ENCODE measurements around the gene RSPH6A. TPM values are rescaled to one million over a fixed set of nuclear protein-coding genes. Genes with fewer than 3 reads are reported as not detected.

RSPH6A gene
- polyA plus RNA-seq, 1 donor (not counting 4 experiments of a cell fraction or from before 2014, with no cell fraction given): not detected

GRCh38 chr19:45842198-45842597 lies 27.1 kb upstream of the RSPH6A start:
- no peak for FAIRE-seq
- no peak for TF ChIP-seq EZH2 (IDR thresholded peaks at IDR 0.05; ENCODE audit: low read length)
- no peak for TF ChIP-seq CTCF (optimal IDR thresholded peaks at IDR 0.05 in 1 of 3, IDR thresholded peaks at IDR 0.05 in 1 of 3, conservative IDR thresholded peaks at IDR 0.05 in 1 of 3; ENCODE audit: extremely low read depth in 1 of 3, insufficient read depth in 2 of 3, low read length in 3 of 3)

GRCh38 chr19:45834970-45835369 lies 19.9 kb upstream of the RSPH6A start:
- peaks cover 30 to 42% of the 10 kb centered on the region in 2 experiments for H3K36me3 ChIP-seq (ENCODE audit: control insufficient read depth in 2 of 2, extremely low read depth in 1 of 2, insufficient read depth in 2 of 2, low read length in 2 of 2)
- no peaks in the 10 kb centered on the region for H3K79me2 ChIP-seq (ENCODE audit: control insufficient read depth, insufficient read depth, low read length)
- no peak for TF ChIP-seq CTCF (optimal IDR thresholded peaks at IDR 0.05 in 1 of 3, IDR thresholded peaks at IDR 0.05 in 1 of 3, conservative IDR thresholded peaks at IDR 0.05 in 1 of 3; ENCODE audit: extremely low read depth in 1 of 3, insufficient read depth in 2 of 3, low read length in 3 of 3)
- TF ChIP-seq EZH2 (IDR thresholded peaks at IDR 0.05; ENCODE audit: low read length): no peak
- H4K20me1 ChIP-seq (ENCODE audit: control insufficient read depth, extremely low read depth, insufficient read depth, low read length): no peaks in the 10 kb centered on the region
- H3K4me2 ChIP-seq (ENCODE audit: control insufficient read depth, extremely low read depth, insufficient read depth, low read depth, low read length): no peak overlapping the region
- no peak overlapping the region for H2AFZ ChIP-seq (ENCODE audit: control insufficient read depth, low read length)
- H3K27ac ChIP-seq (ENCODE audit: control insufficient read depth, insufficient read depth, low read length): no peak overlapping the region
- no peak overlapping the region for H3K9ac ChIP-seq (ENCODE audit: control insufficient read depth, extremely low read depth, insufficient read depth, low read length)
- H3K9me1 ChIP-seq (ENCODE audit: control insufficient read depth, extremely low read depth, insufficient read depth, low read length): no peaks in the 10 kb centered on the region
- no peak overlapping the region for H3K4me3 ChIP-seq (ENCODE audit: control insufficient read depth in 2 of 3, extremely low read depth in 1 of 3, insufficient read depth in 2 of 3, low read depth in 1 of 3, low read length in 3 of 3)
- DNase-seq (ENCODE audit: low read depth, low spot score): no peak
- no peaks in the 10 kb centered on the region for H3K4me1 ChIP-seq (ENCODE audit: control insufficient read depth, extremely low read depth, insufficient read depth, low read length)
- FAIRE-seq: no peak
- no peaks in the 10 kb centered on the region for H3K9me3 ChIP-seq (ENCODE audit: control insufficient read depth, low read depth, low read length)
- H3K27me3 ChIP-seq (ENCODE audit: control insufficient read depth, extremely low read depth, insufficient read depth, low read length): no peaks in the 10 kb centered on the region
- dilution Hi-C loops (cut with MboI; ENCODE audit: extremely low pct_ligation_motif_present, low sequenced_read_pairs): no loop called here

More at GRCh38 chr19:45842198-45842597, 27.1 kb upstream of the RSPH6A start:
- no peaks in the 10 kb centered on the region for H3K79me2 ChIP-seq (ENCODE audit: control insufficient read depth, insufficient read depth, low read length)
- H3K9ac ChIP-seq (ENCODE audit: control insufficient read depth, extremely low read depth, insufficient read depth, low read length): no peak overlapping the region
- H3K36me3 ChIP-seq (ENCODE audit: control insufficient read depth in 2 of 2, extremely low read depth in 1 of 2, insufficient read depth in 2 of 2, low read length in 2 of 2): peaks cover 35 to 42% of the 10 kb centered on the region in 2 experiments
- no peak overlapping the region for H2AFZ ChIP-seq (ENCODE audit: control insufficient read depth, low read length)
- H3K27ac ChIP-seq (ENCODE audit: control insufficient read depth, insufficient read depth, low read length): no peak overlapping the region
- H3K4me1 ChIP-seq (ENCODE audit: control insufficient read depth, extremely low read depth, insufficient read depth, low read length): no peaks in the 10 kb centered on the region
- no peaks in the 10 kb centered on the region for H3K27me3 ChIP-seq (ENCODE audit: control insufficient read depth, extremely low read depth, insufficient read depth, low read length)
- H3K4me3 ChIP-seq (ENCODE audit: control insufficient read depth in 2 of 3, extremely low read depth in 1 of 3, insufficient read depth in 2 of 3, low read depth in 1 of 3, low read length in 3 of 3): no peak overlapping the region
- H3K9me1 ChIP-seq (ENCODE audit: control insufficient read depth, extremely low read depth, insufficient read depth, low read length): no peaks in the 10 kb centered on the region
- no peaks in the 10 kb centered on the region for H3K9me3 ChIP-seq (ENCODE audit: control insufficient read depth, low read depth, low read length)
- no peaks in the 10 kb centered on the region for H4K20me1 ChIP-seq (ENCODE audit: control insufficient read depth, extremely low read depth, insufficient read depth, low read length)
- no peak for DNase-seq (ENCODE audit: low read depth, low spot score)
- H3K4me2 ChIP-seq (ENCODE audit: control insufficient read depth, extremely low read depth, insufficient read depth, low read depth, low read length): no peak overlapping the region
- dilution Hi-C loops (cut with MboI; ENCODE audit: extremely low pct_ligation_motif_present, low sequenced_read_pairs): no loop called here

All from keratinocyte (primary cell).